ENCODE data around the gene JMJD8.

JMJD8 gene

DNA sequence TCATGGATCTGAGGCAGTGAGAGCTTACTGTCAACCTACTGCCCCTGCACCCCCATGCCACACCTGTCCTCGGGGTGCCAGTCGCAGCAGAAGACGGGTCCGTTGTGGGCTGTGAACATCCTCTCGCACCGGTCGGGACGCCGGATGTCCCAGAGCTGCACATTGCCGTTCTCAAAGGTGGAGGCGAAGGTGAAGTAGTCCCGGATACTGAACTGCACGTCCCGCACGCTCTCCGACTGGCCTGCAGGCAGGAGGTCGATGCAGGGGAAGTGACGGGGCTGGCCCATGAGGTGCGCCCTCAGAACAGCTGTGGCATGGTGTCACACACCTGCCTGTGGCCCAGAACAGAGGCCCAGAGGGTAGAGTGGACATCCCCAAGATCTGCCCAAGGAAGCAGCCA lies 3.4 kb upstream of the JMJD8 start:
- DNase-seq = no peak

DNA sequence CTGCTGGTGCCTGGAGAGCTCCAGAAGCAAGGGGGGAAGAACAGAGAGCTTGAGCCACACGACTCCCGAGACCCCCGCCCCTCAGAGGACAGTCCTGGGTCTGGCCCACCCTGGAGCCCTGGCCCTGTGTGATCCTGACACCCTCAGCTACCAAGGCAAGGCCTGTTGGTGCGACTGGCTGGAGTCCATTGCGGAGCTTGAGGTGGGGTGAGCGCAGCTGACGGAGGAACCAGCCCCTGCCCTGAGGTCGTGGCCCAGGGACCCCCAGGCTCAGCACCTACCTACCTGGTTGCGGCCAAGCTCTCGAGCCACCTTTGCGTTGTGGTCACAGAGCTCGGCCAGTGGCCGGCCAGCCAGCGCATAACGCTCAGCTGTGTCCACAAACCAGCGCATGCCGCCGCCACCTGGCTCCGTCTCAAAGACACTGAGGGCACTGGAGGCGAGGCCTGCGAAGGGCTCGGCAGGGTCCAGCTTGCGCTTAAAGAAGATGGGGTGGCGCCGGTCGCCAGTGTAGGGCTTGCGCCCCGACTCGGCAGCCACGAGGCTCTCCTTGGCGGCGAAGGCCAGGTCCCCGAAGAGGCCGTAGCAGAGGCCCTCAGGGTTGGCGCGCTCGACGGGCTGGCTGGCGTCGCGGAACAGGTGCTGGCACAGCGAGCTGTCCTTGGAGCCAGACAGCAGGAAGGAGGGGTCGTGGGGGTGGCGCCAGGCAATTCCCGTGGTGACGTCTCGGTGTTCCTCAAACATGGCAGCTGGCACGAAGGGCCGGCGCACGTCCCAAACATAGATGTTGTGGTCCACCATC lies 2.5 kb upstream of the JMJD8 start:
- DNase-seq = no peak

DNA sequence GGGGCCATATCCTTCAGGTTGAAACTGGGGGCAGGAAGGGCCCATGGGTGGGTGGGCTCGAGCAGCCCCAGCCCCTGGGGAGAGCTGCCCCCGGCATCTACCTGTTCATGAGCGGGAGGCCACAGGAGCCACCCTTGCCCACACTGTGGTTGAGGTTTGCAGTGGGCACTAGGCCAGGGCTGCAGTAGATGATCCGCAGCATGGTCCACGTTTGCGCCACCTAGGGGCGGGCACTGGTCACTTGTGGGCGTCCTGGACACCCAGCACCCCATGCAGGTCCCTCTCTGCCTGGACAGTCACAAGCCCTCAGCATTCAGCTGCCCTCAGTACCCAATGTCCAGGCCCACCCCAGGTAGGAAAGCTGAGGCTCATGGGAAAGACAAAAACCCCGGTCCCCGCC lies 1.8 kb upstream of the JMJD8 start:
- DNase-seq = no peak

DNA sequence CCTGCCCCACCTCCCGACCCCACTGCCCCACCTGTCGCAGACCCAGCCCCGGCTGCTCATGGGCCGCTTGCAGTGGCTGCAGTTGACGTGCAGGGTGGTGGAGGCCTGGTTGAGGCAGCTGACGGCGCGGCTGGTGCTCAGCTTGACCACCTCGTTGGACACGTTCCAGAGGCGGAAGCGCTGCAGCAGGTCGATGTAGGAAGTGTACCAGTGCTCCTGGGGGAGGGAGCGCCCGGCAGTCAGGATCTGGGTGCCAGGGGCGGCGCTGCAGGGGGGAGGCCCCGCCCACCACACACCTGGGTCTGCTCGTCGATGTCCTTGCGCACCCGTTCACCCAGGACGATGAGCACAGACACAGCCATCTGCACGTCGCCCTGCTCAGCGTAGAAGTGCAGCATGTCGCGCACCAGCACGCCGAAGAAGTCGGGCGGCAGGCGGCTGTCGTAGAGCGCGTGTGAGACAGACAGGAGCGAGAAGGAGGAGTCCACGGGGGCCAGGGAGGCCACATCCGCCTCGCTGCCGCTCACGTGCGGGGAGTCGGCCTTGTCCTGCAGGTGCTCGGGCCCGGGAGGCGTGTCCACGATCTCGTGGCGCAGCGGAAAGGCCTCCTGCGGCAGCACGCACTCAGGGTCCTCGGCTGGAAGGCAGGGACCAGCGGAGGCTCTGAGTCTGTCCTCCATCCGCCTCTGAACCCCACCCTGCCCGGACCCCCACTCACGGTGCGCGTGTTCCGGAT lies 995 bp upstream of the JMJD8 start:
- peak; percentile 87 for DNase-seq

- DNase-seq = no peak
Measured at GRCh38 chr16:683396-684070, 601 bp downstream of the JMJD8 start.

GRCh38 chr16:682493-683395 lies 1.4 kb downstream of the JMJD8 start:
- no peak for DNase-seq

DNA sequence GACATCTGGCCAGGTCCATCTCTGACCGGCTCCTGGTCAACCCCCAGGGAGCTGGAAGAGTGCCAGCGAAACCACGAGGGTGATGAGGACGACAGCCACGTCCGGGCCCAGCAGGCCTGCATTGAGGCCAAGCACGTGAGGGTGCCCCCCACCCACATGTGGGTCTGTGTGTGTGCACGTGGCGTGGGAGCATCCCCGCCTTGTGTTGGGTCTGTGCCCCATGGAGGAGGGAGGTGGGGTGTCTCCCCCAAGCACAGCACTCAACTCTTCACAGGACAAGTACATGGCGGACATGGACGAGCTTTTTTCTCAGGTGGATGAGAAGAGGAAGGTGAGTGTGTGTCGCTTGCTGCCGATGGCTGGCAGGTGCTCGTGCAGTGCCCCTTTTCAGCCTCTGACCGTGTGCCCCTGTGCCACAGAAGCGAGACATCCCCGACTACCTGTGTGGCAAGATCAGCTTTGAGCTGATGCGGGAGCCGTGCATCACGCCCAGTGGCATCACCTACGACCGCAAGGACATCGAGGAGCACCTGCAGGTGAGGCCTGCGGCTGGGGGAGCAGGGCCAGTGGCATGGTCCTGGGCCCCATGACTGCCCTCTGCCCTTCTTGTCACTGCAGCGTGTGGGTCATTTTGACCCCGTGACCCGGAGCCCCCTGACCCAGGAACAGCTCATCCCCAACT lies 2.2 kb downstream of the JMJD8 start:
- DNase-seq = no peak

GRCh38 chr16:680967-681745 lies 3.0 kb downstream of the JMJD8 start:
- no peak for DNase-seq

DNA sequence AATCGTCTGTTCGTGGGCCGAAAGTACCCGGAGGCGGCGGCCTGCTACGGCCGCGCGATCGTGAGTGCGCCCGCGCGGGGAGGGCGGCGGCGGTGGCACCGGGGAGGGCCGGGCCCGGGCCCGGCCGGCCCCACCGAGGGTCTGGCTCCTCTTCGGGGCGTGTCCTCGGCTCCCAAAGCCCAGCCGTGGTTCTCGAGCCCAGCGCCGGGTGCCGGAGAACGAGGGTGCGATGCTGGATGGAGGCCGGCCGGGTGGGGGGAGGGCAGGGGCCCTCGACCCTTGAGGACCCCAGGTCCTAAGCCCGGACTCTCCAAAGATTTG lies 3.5 kb downstream of the JMJD8 start:
- DNase-seq = no peak

DNA sequence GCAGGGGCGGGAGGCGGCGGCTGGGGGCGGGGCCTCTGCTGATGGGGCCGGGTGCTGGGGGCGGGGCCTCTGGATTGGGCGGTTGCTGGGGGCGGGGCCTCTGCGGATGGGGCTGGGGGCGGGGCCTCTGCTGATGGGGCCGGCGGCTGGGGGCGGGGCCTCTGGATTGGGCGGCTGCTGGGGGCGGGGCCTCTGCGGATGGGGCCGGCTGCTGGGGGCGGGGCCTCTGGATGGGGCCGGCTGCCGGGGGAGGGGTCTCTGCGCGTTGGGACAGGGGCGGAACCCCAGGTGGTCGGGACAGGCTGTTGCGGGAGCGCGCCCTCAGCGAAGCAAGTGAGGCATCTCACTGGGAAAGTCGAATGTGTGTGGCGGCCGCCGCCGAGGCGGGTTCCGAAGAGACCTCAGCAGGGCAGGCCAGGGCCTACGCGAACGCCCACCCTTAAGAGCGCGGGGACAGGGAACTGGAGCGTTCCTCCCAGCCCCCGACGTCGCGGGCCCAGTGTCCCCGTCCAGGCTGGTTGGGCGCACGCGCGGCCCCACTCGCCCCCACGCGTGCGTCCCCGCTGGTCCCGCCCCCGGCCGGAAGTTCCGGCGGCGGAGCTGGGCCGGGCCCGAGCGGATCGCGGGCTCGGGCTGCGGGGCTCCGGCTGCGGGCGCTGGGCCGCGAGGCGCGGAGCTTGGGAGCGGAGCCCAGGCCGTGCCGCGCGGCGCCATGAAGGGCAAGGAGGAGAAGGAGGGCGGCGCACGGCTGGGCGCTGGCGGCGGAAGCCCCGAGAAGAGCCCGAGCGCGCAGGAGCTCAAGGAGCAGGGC lies 4.1 kb downstream of the JMJD8 start, which contains the start of gene STUB1:
TSS of gene STUB1 (plus strand) at position 597 of the 811 bp plus-strand sequence. CDS start at position 713, 116 bp downstream.
- peak; percentile 83 for DNase-seq

GRCh38 chr16:678858-679813 lies 5.0 kb downstream of the JMJD8 start:
- DNase-seq = peak; percentile 82

GRCh38 chr16:678209-678857 lies 5.8 kb downstream of the JMJD8 start:
- DNase-seq = no peak

GRCh38 chr16:677316-678190 lies 6.6 kb downstream of the JMJD8 start:
- DNase-seq = no peak

GRCh38 chr16:676913-677312 lies 7.2 kb downstream of the JMJD8 start:
- DNase-seq = peak; percentile 76

DNA sequence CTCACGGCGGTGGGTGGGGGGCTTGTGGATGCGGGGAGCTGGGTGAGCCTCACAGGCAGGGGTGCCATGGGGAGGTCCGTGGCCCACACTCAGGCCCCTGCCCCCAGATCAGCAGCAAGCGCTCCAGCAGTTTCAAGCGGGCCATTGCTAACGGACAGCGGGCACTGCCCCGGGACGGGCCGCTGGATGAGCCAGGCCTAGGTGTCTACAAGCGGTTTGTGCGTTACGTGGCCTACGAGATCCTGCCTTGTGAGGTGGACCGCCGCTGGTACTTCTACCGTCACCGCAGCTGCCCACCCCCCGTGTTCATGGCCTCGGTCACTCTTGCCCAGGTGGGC lies 7.6 kb downstream of the JMJD8 start:
- DNase-seq = no peak

DNA sequence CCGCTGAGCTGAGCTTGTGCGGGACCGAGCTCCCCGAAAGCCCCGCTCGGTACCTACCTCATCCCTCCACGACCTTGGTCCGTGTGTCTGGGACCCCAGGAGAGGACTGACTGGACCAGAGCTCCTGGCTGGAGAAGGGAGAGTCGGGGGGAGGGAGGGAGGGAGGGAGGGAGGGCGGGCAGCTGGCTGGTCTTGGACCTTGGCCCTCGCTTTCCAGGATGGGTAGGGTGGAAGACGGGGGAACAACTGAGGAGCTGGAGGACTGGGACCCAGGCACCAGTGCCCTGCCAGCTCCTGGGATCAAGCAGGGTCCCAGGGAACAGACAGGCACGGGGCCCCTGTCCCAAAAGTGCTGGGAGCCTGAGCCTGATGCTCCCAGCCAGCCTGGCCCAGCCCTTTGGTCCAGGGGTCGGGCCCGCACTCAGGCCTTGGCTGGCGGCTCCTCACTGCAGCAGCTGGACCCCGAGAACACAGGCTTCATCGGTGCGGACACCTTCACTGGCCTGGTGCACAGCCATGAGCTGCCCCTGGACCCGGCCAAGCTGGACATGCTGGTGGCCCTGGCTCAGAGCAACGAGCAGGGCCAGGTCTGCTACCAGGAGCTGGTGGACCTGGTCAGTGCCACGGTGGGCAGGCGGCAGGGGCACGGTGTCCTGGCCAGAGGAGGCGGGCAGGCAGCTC lies 8.1 kb downstream of the JMJD8 start:
- no peak for DNase-seq

Measured in NCI-H2171 treated with DMSO at 0.1 percent for 48 hours (cell line).